HG02840 (cell line): ENCODE results near the gene ADAMTS4.
"Not testable (repeated sequence)": the region's sequence is repeated elsewhere in the genome, so short reads cannot be mapped to it uniquely, and the experiment has no call there.

Experiments used
- ATAC-seq: cut with Tn5 transposase; IDR thresholded peaks from one replicate; pipeline ENCODE4 v1.9.1; 2021; ENCODE audit warnings: mild to moderate bottlenecking, moderate library complexity, moderate number of reproducible peaks; ENCODE audit not compliant: unreplicated experiment, low FRiP score

ADAMTS4 gene, protein sequence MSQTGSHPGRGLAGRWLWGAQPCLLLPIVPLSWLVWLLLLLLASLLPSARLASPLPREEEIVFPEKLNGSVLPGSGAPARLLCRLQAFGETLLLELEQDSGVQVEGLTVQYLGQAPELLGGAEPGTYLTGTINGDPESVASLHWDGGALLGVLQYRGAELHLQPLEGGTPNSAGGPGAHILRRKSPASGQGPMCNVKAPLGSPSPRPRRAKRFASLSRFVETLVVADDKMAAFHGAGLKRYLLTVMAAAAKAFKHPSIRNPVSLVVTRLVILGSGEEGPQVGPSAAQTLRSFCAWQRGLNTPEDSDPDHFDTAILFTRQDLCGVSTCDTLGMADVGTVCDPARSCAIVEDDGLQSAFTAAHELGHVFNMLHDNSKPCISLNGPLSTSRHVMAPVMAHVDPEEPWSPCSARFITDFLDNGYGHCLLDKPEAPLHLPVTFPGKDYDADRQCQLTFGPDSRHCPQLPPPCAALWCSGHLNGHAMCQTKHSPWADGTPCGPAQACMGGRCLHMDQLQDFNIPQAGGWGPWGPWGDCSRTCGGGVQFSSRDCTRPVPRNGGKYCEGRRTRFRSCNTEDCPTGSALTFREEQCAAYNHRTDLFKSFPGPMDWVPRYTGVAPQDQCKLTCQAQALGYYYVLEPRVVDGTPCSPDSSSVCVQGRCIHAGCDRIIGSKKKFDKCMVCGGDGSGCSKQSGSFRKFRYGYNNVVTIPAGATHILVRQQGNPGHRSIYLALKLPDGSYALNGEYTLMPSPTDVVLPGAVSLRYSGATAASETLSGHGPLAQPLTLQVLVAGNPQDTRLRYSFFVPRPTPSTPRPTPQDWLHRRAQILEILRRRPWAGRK

DNA sequence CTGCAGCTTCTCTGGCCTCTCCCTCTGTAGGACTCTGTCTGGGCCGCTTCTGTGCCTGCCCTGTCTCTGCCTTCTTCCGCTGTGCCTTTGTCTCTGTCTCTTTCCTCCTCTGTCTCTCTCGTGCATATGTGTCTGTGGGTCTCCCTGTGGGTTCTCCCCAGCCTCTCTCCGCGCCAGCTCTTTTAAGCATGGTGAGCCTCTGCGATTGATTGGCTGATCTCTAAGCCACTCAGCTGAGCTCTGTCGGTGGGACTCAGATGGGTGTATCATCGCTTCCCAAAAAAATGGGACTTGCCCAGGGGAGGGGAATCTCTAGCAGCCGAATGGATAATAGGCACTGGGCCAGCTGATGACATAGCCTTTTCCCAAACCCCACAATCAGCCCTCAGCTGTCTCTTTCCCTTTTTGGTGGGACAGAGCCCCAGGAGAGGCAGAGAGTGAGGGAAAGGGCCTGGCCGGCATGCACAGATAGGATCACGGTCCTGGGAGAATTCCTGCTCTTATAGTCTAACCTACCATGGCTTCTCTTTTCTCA, at the start of gene ADAMTS4:
Gene ADAMTS4 (minus strand): TSS at position 158 of the 535 bp plus-strand sequence. CDS start 427 bp downstream, outside the sequence.
- no peak for ATAC-seq

DNA sequence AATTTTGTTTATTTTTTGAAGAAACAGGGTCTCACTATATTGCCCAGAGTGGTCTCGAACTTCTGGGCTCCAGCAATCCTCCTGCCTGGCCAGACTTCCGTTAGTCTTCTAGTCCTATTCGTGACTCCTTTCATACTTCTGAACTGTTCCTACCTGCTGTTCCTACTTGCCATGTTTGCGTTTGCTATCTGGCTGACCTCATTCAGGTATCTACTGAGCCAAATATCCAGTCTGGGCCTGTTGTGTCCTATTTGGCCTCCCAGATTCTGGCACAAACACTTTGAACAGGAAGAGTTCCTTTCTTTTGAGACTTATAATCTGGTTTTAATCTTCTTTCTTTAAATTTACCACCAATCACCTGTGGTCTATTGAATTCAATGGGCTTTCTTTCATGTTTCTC, 46.0 kb upstream of the ADAMTS4 start:
- no peak for ATAC-seq

DNA sequence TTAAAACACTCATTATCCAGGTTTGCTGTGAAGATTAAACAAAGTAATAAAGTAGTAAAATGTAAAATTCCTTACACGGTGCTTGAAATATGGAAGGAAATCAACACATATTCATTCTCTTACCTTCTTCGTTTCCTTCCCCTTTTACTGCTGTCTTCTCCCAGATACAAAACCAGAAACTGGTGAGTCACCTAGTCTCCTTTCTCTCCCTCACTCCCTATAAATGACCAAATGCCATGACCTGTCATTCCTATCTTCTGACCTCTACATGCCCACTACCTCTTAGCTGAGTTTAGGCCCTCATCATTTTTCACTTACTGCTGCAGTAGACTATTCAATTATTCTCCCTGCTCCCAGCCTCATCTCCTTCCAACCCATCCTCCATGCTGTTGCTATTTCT, 43.5 kb upstream of the ADAMTS4 start:
- no peak for ATAC-seq

DNA sequence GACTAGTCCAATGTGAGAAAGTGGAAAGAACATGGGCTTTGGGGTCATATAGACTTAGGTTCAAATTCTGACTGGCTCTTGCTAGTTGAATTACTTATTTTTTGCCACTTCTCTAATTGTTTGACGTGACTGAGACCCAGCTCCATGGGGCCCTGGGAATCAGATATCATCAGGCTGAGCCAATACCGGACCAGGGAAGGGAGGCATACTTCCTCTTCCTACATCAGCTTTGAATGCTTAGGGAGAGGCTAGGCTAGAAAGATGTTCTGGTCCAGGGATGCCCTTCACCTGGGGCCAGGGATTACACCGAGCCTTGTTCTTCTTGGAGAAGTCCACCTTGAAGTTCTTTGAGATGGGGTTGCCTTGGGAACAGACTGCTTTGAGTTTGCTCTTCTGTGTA, 42.8 kb upstream of the ADAMTS4 start:
- ATAC-seq: no peak

DNA sequence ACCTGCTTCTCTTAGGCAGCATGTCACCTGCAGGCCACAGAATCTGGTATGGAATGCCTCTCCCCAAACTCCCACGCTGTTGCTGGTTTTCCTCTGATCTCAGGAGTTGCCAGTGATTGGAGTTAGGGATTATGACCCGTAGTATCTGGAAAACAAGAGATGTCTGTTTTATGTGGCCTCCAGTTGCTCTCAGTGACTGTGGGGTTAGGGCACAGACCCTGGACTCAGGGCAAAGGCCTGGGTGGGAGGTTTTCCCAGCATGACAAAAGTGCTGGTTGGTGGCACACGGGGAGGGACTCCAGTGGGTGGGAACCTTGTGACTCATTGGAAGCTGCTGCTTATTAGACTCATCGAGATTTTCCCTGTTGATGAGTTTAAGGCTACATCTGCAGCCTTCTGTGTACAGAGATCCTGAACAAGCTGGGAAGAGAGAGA, 39.2 kb upstream of the ADAMTS4 start, which contains the start of gene NR1I3:
Gene NR1I3 (minus strand): TSS at position 165 of the 435 bp plus-strand sequence. CDS start 1,638 bp downstream, outside the sequence.
- ATAC-seq: no peak

DNA sequence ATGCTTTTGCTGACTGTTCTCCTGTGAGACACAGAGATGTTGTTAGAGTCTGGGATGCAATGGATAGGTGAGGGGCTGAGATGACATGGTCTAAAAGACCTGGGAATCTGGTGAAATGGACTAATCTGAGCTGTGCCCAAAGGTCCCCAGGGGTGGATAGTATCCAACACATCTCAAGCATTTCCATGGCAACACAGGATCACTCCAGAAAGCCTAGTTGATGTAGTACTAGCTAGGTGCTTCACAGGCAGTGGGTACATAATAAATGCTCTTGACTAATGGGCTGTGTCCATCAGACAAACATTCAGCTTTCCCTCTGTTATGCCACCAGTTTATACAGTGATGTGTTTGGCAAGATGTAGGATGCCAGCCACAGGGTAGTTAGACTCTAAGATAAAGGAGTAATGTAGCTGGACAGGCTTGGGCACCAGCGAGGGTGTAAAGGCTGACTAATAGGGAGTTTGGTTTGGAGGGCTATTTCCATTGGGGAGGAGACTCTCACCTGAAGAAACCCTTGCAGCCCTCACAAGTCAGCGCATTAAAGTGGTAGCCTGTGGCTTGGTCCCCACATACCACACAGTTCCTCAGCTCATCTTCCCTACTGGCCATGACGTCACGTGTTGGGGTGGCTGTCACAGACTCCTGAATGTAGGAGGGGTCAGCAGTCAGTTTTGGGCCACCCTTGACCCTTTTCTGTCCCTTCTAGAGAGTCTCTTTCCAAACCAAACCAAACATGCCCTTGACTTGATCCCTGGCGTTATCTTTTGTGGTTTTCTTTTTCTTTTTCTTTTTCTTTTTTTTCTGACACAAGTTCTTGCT, 37.3 kb upstream of the ADAMTS4 start:
- no peak for ATAC-seq

DNA sequence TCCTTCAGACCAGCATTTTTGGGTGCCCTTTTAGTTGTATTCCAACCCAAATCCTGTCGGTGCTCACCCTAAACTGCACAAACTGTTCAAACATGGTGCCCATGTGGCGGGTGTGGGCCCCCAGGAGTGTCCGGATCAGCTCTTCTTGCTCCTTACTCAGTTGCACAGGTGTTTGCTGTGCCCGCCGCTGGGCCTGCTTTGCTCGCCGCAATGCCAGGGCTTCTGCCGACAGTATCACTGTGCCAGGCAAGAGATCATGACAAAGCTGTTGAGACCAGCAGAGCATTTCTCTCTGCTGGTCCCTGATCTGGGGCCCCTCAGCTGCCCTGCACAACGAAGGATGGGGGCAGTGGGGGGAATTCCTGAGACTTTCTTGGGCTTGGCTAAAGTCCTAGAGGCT, 34.2 kb upstream of the ADAMTS4 start:
- ATAC-seq: no peak

DNA sequence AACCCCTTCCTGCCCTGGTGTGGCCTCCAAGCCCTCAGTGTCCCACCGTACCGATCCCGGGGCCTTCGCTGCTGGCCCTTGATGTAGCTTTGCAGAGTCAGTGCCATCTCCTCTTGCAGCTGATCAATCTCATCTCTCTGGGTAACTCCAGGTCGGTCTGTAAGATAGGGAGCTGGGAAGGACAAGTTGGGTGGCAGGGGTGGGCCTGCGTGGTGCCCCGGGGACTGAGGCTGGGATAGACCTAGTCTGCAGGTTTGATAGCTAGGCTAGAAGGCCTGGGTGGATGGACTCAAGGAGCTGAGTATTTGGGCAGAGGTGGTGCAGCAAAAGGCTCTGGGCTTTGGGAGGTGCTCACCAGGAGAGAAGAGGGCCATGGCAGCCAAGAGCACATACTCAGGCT, 31.9 kb upstream of the ADAMTS4 start:
- no peak for ATAC-seq

DNA sequence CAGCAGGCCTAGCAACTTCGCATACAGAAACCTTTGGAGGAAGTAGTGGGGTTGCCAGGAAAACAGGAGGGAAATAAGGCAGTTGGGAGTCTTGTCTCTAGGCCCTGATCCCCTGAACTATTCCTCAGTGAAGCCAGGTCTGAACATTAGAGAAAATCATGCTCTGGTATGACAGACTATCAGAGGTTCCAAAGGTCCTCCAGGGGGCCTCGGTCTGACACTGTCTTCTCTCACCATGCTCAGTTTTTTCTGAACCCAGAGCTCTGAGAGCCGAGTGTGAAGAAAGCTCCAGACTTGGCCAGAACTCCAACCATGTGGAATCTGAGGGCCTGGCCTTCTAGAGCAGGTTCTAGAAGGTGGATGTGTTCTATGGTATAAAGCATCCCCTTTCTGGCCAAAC, 31.0 kb upstream of the ADAMTS4 start:
- no peak for ATAC-seq

DNA sequence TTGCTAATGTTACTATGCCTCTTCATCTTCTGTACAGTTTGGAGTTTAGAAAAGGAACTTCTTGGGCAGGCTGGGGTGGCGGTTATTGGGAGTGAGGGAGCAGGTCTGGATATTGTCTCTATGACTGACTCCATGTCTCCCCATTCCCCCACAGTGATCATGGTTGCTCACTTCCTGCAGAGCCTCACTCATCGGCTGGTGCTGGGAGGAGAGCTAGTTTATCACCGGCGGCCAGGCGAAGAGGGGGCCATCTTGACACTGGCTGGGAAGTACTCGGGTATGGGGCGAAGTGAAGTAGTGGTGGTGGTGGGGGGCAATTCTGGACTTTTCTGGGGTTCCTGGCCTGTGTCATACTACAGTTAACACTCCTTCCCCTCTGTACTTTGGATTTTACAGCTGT, 29.2 kb upstream of the ADAMTS4 start:
- no peak for ATAC-seq

DNA sequence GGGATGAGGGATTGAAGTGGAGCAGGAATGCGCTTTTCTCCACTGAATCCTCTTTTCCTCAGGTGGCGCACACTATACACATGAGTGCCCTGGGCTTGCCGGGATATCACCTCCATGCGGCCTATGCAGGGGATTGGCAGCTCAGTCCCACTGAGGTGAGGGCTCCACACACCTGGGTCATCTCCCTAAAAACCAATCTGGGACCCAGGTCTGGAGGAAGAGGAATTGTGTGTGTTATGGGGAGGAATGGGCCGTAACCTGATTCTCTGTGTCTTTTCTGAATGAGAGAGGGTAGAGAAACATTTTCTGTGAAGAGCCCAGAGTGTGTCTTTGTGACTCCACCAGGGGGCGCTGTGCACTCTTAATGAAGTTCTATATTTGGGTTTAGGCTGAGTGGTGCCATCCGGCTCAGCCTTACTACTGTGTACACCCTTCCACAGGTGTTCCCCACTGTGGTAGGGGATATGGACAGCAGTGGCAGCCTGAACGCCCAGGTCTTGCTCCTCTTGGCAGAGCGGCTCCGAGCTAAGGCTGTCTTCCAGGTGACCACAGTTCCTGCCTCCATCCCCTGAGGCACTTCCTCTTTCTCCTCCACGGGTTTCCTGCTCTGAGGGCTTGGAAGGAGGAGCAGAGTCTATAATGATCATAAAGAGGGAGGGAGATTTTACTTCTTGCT, 28.5 kb upstream of the ADAMTS4 start:
- no peak for ATAC-seq

DNA sequence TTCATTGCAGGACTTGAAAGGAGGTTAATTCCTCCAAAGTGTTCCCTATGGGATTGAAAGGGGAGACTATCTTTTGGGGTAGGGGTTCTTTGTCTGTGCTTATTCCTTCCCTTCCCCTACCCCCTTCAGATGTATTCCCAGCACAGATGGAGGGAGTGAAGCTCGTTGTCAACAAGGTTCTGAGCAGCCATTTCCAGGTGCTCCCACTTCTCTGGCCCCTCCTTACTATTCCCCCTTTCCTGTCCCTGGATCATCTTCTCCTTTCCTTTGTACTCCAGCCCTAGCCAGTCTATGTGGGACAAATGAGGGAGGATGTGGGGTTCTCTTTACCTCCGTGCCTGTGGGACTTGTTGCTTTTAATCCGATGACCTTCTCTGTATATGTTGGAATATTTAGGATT, 27.9 kb upstream of the ADAMTS4 start:
- no peak for ATAC-seq

DNA sequence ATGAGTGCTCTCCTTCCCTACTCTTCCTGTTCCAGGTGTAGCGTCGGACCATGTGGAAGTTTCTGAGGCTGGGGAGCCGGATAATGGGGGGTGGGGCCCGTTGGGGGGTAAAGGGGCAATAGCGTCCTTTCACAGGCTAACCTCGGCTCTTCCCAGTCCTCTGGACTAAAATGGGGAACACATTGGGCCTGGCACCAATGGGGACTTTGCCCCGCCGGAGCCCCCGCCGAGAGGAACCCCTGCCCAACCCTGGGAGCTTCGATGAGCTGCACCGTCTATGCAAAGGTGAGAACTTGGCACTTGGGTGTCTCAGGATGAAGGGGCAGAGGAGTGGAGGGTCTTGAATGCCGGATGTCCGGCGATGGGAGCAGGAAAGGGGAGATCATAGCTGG, 27.5 kb upstream of the ADAMTS4 start:
- no peak for ATAC-seq

DNA sequence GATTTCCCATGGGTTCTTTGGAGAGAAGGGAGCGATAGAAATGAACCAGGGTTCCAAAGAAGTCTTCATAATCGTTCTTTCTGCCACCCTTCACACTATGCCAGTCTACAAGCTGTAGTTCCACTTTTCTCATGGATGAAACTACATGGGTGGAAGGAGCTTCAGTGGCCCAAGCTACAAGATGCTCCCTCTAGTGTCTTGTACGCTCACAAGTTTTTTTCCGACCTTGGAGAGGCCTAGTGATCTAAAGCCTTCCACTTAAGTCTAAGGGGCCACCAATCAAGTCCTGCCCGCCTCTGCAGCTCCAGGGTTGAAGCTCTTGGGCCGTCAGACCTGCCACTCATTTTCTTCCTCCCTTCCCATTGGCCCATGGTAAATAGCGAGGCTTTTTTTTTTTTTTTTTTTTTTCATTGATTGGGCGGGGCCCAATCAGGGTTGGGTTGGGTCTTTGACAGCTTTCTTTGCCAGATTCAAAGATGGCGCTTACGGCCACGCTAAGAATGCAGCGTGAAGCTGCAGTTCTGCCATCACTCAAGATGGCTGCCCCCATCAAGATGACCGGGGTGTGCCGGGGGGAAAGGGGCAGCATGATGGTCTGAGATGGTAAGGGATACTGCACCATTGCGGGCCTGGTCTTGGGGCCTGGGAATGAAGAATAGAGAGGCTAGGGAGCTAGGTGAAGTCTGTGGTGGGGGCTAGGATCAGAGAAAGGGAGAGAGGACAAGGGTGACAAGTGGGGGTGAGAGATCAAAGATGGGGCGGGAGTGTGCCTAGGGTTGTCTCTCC, 26.9 kb upstream of the ADAMTS4 start, which contains the start of gene TOMM40L:
Gene TOMM40L (plus strand): TSS at position 527 of the 786 bp plus-strand sequence. CDS start 430 bp downstream, outside the sequence.
- peak; percentile 97 for ATAC-seq

DNA sequence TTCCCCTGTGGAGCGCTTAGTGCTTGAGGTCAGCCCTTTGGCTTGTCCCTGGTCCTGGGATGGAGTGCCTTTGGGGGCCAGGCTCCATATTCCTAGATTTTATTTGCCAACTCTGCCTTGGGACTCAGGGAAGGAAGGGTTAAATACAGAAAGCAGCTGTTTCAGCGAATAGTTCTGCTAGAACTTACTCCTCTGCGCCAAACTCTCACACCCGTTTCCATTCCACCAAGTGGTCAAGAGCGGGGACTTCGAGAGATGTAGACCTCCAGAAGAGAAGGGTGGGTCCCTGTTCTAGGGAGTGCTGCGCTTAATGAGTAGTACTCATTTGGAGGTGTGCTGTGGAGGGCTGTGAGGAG, 26.3 kb upstream of the ADAMTS4 start:
- no peak for ATAC-seq

DNA sequence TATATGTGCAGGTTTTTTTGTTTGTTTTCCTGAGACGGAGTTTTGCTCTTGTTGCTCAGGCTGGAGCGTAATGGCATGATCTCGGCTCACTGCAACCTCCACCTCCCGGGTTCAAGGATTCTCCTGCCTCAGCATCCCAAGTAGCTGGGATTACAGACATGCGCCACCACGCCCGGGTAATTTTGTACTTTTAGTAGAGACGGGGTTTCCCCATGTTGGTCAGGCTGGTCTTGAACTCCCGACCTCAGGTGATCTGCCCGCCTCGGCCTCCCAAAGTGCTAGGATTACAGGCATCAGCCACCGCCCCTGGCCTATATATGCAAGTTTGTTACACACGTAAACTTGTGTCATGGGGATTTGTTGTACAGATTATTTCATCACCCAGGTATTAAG, 25.8 kb upstream of the ADAMTS4 start:
- not testable (repeated sequence) for ATAC-seq

DNA sequence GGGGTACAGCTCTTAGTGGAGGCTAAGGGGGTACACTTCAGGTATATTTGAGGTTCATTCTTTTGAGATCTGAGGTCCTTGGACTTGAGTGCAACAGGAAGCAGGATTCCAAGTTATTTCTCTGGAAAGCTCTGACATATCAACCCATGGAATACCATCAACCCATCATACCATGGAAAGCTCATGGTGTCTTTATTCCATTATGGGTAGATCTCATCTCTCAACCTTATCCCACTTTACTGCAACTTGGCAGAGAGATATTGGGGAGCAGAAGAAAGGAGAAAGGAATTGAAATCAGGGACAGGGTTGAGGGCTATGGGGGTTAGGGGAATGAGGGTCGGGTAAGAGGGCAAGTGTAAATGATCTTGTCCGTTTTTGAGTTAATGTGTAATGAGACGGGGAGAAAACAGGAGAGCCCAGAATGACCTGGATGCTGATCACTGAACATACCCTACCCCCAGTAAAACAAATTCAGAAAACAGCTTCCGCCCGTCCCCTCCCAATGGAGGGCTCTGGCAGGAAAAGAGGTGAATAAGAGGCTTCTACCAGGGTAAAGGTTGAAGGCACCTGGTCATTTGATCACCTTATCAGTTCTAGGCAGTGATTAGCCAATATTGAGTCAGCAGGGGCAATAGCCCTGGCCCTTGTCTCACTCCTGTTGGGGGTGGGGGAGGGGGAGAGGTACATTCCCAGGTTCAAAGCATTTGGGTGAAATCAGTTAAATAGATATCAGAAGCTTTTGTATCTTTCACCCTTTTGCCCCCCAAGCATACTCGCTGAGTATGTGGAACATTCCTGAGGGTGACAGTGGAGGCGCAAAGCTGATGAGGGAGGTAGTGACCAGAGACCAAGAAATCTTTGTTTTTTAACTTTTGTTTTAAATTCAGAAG, 25.2 kb upstream of the ADAMTS4 start:
- no peak for ATAC-seq
